ENCODE data around the gene RASGEF1B. TPM values are rescaled to one million over a fixed set of nuclear protein-coding genes. Genes with fewer than 3 reads are reported as not detected.

RASGEF1B gene
- total RNA-seq, 1 experiment from 2014 or later = 6.9 TPM

DNA sequence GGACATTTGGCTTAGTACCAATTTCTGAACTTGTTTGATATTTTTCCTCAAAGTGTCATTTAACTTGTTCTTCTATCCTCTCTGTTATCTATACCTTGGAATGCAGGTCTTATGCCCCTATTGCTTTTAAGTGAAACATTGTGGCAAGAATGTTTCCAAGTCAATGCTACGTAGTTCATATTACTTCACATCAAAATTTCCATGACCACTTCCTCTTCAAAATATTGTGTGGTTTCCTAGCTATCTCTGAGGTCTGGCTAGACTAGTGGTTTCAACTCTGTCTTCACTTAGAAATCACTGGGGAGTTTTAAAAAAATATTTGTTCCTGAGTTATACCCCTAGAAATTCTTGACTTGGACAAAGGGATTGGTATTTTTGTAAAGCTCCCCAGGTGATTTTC lies 20.2 kb upstream of the RASGEF1B start:
- H3K9me3 Mint-ChIP-seq = peaks cover 24% of the 10 kb centered on the region
- DNase-seq (ENCODE audit: low spot score) = no peak
- no peak for ATAC-seq
- CTCF ChIA-PET = interaction anchor here (0.5 to 0.9 kb wide), 2 partner anchors 21 to 178 kb away, joined by 3 read pairs; no protein-coding TSS in a partner anchor
- no peaks in the 10 kb centered on the region for H3K27me3 Mint-ChIP-seq (ENCODE audit: low read depth)
- POLR2A ChIA-PET = no interaction called here
- peaks cover 22% of the 10 kb centered on the region for H3K36me3 Mint-ChIP-seq
- no peak overlapping the region for H3K4me3 Mint-ChIP-seq
- H3K27ac Mint-ChIP-seq = no peak overlapping the region
- TF ChIP-seq, protein P1, sequence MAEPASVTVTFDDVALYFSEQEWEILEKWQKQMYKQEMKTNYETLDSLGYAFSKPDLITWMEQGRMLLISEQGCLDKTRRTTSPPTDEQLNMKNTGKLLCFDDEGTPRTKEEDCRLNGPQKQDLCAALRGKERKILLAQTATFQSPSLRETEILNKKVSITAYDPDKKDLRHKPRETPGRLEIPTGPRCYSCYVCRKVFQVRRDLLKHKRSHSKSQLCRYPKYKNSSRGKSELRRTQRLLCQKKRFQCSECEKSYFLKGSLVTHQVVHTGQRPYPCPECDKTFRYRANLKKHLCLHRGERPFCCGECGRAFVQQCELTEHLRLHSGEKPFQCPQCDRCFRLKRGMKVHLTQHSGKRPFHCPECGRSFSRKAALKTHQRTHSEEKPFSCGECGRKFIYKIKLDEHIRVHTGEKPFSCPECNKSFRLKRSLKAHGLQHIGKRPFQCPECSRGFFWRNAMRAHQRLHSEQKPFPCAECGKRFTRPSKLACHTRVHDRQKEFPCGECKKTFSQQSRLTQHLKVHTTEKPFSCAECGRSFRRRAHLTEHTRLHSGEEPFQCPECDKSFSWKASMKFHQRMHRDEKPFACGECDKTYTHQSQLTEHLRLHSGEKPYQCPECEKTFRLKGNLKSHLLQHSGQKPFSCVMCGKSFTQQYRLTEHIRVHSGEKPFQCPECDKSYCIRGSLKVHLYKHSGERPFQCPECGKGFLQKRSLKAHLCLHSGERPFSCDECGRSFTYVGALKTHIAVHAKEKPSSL (CRISPR knock-in tag; conservative IDR thresholded peaks at IDR 0.05) = no peak
- TF ChIP-seq SMAD3 (CRISPR knock-in tag; IDR thresholded peaks at IDR 0.05; ENCODE audit: borderline replicate concordance) = no peak
- TF ChIP-seq, protein P2, sequence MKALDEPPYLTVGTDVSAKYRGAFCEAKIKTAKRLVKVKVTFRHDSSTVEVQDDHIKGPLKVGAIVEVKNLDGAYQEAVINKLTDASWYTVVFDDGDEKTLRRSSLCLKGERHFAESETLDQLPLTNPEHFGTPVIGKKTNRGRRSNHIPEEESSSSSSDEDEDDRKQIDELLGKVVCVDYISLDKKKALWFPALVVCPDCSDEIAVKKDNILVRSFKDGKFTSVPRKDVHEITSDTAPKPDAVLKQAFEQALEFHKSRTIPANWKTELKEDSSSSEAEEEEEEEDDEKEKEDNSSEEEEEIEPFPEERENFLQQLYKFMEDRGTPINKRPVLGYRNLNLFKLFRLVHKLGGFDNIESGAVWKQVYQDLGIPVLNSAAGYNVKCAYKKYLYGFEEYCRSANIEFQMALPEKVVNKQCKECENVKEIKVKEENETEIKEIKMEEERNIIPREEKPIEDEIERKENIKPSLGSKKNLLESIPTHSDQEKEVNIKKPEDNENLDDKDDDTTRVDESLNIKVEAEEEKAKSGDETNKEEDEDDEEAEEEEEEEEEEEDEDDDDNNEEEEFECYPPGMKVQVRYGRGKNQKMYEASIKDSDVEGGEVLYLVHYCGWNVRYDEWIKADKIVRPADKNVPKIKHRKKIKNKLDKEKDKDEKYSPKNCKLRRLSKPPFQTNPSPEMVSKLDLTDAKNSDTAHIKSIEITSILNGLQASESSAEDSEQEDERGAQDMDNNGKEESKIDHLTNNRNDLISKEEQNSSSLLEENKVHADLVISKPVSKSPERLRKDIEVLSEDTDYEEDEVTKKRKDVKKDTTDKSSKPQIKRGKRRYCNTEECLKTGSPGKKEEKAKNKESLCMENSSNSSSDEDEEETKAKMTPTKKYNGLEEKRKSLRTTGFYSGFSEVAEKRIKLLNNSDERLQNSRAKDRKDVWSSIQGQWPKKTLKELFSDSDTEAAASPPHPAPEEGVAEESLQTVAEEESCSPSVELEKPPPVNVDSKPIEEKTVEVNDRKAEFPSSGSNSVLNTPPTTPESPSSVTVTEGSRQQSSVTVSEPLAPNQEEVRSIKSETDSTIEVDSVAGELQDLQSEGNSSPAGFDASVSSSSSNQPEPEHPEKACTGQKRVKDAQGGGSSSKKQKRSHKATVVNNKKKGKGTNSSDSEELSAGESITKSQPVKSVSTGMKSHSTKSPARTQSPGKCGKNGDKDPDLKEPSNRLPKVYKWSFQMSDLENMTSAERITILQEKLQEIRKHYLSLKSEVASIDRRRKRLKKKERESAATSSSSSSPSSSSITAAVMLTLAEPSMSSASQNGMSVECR (CRISPR knock-in tag; IDR thresholded peaks at IDR 0.05; ENCODE audit: borderline replicate concordance) = no peak
- TF ChIP-seq, protein P3, sequence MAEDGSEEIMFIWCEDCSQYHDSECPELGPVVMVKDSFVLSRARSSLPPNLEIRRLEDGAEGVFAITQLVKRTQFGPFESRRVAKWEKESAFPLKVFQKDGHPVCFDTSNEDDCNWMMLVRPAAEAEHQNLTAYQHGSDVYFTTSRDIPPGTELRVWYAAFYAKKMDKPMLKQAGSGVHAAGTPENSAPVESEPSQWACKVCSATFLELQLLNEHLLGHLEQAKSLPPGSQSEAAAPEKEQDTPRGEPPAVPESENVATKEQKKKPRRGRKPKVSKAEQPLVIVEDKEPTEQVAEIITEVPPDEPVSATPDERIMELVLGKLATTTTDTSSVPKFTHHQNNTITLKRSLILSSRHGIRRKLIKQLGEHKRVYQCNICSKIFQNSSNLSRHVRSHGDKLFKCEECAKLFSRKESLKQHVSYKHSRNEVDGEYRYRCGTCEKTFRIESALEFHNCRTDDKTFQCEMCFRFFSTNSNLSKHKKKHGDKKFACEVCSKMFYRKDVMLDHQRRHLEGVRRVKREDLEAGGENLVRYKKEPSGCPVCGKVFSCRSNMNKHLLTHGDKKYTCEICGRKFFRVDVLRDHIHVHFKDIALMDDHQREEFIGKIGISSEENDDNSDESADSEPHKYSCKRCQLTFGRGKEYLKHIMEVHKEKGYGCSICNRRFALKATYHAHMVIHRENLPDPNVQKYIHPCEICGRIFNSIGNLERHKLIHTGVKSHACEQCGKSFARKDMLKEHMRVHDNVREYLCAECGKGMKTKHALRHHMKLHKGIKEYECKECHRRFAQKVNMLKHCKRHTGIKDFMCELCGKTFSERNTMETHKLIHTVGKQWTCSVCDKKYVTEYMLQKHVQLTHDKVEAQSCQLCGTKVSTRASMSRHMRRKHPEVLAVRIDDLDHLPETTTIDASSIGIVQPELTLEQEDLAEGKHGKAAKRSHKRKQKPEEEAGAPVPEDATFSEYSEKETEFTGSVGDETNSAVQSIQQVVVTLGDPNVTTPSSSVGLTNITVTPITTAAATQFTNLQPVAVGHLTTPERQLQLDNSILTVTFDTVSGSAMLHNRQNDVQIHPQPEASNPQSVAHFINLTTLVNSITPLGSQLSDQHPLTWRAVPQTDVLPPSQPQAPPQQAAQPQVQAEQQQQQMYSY (CRISPR knock-in tag; IDR thresholded peaks at IDR 0.05) = no peak
- TF ChIP-seq TEAD4 (CRISPR knock-in tag; IDR thresholded peaks at IDR 0.05) = no peak
- TF ChIP-seq, protein P4, sequence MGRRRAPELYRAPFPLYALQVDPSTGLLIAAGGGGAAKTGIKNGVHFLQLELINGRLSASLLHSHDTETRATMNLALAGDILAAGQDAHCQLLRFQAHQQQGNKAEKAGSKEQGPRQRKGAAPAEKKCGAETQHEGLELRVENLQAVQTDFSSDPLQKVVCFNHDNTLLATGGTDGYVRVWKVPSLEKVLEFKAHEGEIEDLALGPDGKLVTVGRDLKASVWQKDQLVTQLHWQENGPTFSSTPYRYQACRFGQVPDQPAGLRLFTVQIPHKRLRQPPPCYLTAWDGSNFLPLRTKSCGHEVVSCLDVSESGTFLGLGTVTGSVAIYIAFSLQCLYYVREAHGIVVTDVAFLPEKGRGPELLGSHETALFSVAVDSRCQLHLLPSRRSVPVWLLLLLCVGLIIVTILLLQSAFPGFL (CRISPR knock-in tag; IDR thresholded peaks at IDR 0.05; ENCODE audit: borderline replicate concordance) = no peak
- TF ChIP-seq EMX1 (CRISPR knock-in tag; IDR thresholded peaks at IDR 0.05) = no peak
- no peak for TF ChIP-seq SMAD4 (CRISPR knock-in tag; IDR thresholded peaks at IDR 0.05)
- TF ChIP-seq, protein P5, sequence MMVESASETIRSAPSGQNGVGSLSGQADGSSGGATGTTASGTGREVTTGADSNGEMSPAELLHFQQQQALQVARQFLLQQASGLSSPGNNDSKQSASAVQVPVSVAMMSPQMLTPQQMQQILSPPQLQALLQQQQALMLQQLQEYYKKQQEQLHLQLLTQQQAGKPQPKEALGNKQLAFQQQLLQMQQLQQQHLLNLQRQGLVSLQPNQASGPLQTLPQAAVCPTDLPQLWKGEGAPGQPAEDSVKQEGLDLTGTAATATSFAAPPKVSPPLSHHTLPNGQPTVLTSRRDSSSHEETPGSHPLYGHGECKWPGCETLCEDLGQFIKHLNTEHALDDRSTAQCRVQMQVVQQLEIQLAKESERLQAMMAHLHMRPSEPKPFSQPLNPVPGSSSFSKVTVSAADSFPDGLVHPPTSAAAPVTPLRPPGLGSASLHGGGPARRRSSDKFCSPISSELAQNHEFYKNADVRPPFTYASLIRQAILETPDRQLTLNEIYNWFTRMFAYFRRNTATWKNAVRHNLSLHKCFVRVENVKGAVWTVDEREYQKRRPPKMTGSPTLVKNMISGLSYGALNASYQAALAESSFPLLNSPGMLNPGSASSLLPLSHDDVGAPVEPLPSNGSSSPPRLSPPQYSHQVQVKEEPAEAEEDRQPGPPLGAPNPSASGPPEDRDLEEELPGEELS (CRISPR knock-in tag; IDR thresholded peaks at IDR 0.05) = no peak
- TF ChIP-seq PRRX2 (CRISPR knock-in tag; IDR thresholded peaks at IDR 0.05) = no peak
- no peak for TF ChIP-seq ZNF263 (CRISPR knock-in tag; IDR thresholded peaks at IDR 0.05; ENCODE audit: low read depth)
- no peak for TF ChIP-seq SP1 (CRISPR knock-in tag; conservative IDR thresholded peaks at IDR 0.05)
- no peak for TF ChIP-seq CBFB (CRISPR knock-in tag; IDR thresholded peaks at IDR 0.05; ENCODE audit: low read depth)
- TF ChIP-seq ZNF423 (CRISPR knock-in tag; IDR thresholded peaks at IDR 0.05) = no peak
- TF ChIP-seq JAZF1 (CRISPR knock-in tag; IDR thresholded peaks at IDR 0.05) = no peak
- H3K4me1 Mint-ChIP-seq = peaks cover 19% of the 10 kb centered on the region

Data from WTC11 (cell line).